Type B pancreatic cell (in vitro differentiated cells): ENCODE measurements around the gene NAMPT. TPM values are rescaled to one million over a fixed set of nuclear protein-coding genes. Genes with fewer than 3 reads are reported as not detected.
"Not testable (repeated sequence)": the region's sequence is repeated elsewhere in the genome, so short reads cannot be mapped to it uniquely, and the experiment has no call there.

ENCODE experiments used
- DNase-seq: peaks from one replicate; pipeline ENCODE4 v3.0.0; 2021; ENCODE audit warnings: mixed read lengths; ENCODE audit not compliant: unreplicated experiment; ENCODE audit errors: extremely low spot score
- H3K27ac Mint-ChIP-seq: 2 replicates; pipeline ENCODE4 v1.8.0; 2021; ENCODE audit warnings: mild to moderate bottlenecking, mixed read lengths
- H3K27me3 Mint-ChIP-seq: 2 replicates; pipeline ENCODE4 v1.8.0; 2021; ENCODE audit warnings: mixed read lengths
- H3K36me3 Mint-ChIP-seq: 2 replicates; pipeline ENCODE4 v1.8.0; 2021; ENCODE audit warnings: mixed read lengths
- H3K4me1 Mint-ChIP-seq: one replicate; pipeline ENCODE4 v1.8.0; 2021; ENCODE audit warnings: mixed read lengths; ENCODE audit not compliant: unreplicated experiment
- H3K4me3 Mint-ChIP-seq: 2 replicates; pipeline ENCODE4 v1.8.0; 2021; ENCODE audit warnings: mild to moderate bottlenecking, mixed read lengths
- H3K9me3 Mint-ChIP-seq: 2 replicates; pipeline ENCODE4 v1.8.0; 2021; ENCODE audit warnings: mixed read lengths
- CTCF ChIP-seq: fragments of 200-600 bp; sonication (generic); conservative IDR thresholded peaks from 2 replicates; pipeline ENCODE4 v1.5.0; 2021; ENCODE audit warnings: antibody characterized with exemption, mild to moderate bottlenecking
- total RNA-seq: library from RNA; stranded (reverse); gene quantifications from 2 replicates; pipeline ENCODE4 v1.2.1, GENCODE V29; 2021; ENCODE audit warnings: low replicate concordance

The NAMPT gene
- total RNA-seq, 1 donor from 2014 or later, result 60.0 TPM

- Mint-ChIP-seq H3K4me3 (no peak overlapping the region), H3K4me1 (peaks cover 4% of the 10 kb centered on the region), H3K9me3 (no peaks in the 10 kb centered on the region), H3K27ac (no peak overlapping the region), H3K27me3 (peaks cover 12% of the 10 kb centered on the region), H3K36me3 (no peaks in the 10 kb centered on the region)
- TF ChIP-seq CTCF, result no peak
- DNase-seq, result no peak
These were observed 68.3 kb downstream of the NAMPT start for GRCh38 chr7:106216517-106216922.

DNA sequence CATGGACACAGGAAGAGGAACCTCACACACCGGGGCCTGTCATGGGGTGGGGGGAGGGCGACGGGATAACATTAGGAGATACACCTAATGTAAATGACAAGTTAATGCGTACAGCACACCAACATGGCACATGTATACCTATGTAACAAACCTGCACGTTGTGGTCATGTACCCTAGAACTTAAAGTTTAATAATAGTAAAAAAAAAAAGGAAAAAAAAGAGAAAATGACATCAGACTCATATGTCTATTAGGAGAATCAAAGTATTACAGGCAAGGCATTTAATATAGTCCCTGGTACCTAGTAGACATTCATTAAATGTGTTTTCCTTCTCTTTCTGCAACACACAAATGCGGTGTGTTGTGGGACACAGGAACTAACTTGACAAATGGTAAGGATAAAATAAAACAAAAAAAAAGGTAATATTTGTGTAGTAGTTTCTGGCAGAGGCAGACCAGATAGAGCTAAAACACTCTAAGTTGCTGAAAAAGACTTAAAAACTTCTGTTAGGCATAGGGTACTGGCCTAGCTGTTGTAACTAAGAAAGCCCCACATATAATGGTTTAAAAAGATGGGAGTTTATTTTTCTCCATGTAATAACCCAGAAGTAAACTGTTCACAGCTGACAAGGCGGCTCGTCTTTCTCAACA lies 68.8 kb downstream of the NAMPT start:
- Mint-ChIP-seq H3K4me3 (no peak overlapping the region), H3K9me3 (no peaks in the 10 kb centered on the region), H3K27me3 (peaks cover 12% of the 10 kb centered on the region), H3K4me1 (peaks cover 4% of the 10 kb centered on the region), H3K27ac (no peak overlapping the region), H3K36me3 (no peaks in the 10 kb centered on the region)
- TF ChIP-seq CTCF, result no peak
- DNase-seq, result no peak

GRCh38 chr7:106208944-106209343 lies 75.8 kb downstream of the NAMPT start:
- peaks cover 10% of the 10 kb centered on the region for H3K27me3 Mint-ChIP-seq
- not testable (repeated sequence) for H3K4me3 Mint-ChIP-seq, H3K36me3 Mint-ChIP-seq, H3K4me1 Mint-ChIP-seq, DNase-seq, H3K27ac Mint-ChIP-seq, H3K9me3 Mint-ChIP-seq

DNA sequence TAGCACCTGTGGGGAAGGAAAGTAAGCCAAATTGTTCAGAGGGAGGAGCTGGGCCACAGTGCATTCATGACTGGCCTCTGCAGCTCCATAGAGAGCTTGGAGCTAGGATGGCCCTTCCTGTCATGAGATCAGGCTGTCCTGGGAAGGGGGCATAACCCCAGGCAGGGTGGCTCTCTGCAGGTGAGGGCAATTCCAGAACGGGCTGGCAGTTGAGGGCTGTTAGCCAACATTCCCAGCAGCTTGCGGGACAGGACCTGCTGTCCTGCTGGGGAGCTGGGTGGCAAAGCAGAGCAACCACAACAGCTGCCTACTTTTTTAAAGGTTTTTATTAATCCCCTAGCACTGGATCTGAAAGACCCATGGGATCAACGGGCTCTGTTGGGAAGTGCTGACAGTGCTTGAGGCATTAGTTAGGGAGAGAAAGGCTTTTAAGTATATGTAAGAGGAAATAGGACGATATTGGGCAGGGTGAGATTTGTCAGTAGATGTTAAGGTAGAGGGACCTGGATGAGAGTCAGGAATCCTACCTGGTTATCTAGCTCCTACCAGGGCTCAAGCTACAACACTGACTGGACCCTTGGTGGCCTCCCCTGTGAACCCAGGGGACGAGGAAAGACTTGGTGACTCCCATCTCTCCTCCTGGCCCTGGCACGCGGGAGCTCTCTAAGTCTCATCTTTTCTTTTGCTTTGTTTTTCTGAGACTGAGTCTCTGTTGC lies 77.8 kb downstream of the NAMPT start:
- no peak overlapping the region for H3K27ac Mint-ChIP-seq

GRCh38 chr7:106205621-106206222 lies 79.1 kb downstream of the NAMPT start:
- Mint-ChIP-seq H3K4me1 (no peaks in the 10 kb centered on the region), H3K27me3 (no peaks in the 10 kb centered on the region), H3K4me3 (no peak overlapping the region), H3K27ac (no peak overlapping the region), H3K36me3 (no peaks in the 10 kb centered on the region), H3K9me3 (no peaks in the 10 kb centered on the region)
- no peak for TF ChIP-seq CTCF
- no peak for DNase-seq

More for the DNA sequence above, 77.8 kb downstream of the NAMPT start:
- Mint-ChIP-seq H3K27me3 (peaks cover 2% of the 10 kb centered on the region), H3K9me3 (no peaks in the 10 kb centered on the region), H3K4me1 (no peaks in the 10 kb centered on the region), H3K4me3 (no peak overlapping the region), H3K36me3 (no peaks in the 10 kb centered on the region)
- no peak for DNase-seq
- TF ChIP-seq CTCF, result no peak

GRCh38 chr7:106203473-106203872 lies 81.3 kb downstream of the NAMPT start:
- TF ChIP-seq CTCF, result no peak
- H3K27ac Mint-ChIP-seq, result no peak overlapping the region
- H3K9me3 Mint-ChIP-seq, result no peaks in the 10 kb centered on the region
- no peak overlapping the region for H3K4me3 Mint-ChIP-seq
- H3K27me3 Mint-ChIP-seq, result no peaks in the 10 kb centered on the region
- DNase-seq, result no peak
- H3K36me3 Mint-ChIP-seq, result no peaks in the 10 kb centered on the region
- H3K4me1 Mint-ChIP-seq, result no peaks in the 10 kb centered on the region
